H1 (cell line): ENCODE results near the gene CGNL1. TPM values are rescaled to one million over a fixed set of nuclear protein-coding genes. Genes with fewer than 3 reads are reported as not detected.

ENCODE experiments used
- CTCF ChIA-PET: fragments of 300-600 bp; sonication (Branson Sonifier 250); formaldehyde crosslinking; loops from one replicate; lab custom pipeline; 2021; ENCODE audit not compliant: partially characterized antibody; lab: Charles Lee
- POLR2A ChIA-PET: fragments of 300-600 bp; sonication (Branson Sonifier 250); formaldehyde crosslinking; loops from one replicate; lab custom pipeline; 2021; ENCODE audit warnings: inconsistent platforms; ENCODE audit not compliant: partially characterized antibody; lab: Charles Lee
- DNase-seq, 2 experiments: peaks; one replicate each; pipeline versions ENCODE4 v3.0.0 to v3.0.0-alpha.2; 2010 to 2022; ENCODE audit warnings: low spot score in 2 of 2, low read depth in 1 of 2, mixed read lengths in 1 of 2
- FAIRE-seq: peaks from 2 replicates; lab custom pipeline; 2011; peaks lifted over from hg19 to GRCh38; lab: Jason Lieb, UNC
- H2AFZ ChIP-seq: 2 replicates; pipeline ENCODE4 v1.8.1; 2012; ENCODE audit warnings: low read length, inconsistent platforms
- H2AK5ac ChIP-seq: 2 replicates; pipeline ENCODE4 v1.6.1; 2013; ENCODE audit warnings: low read depth, low read length
- H2BK120ac ChIP-seq: replicated peaks from 2 replicates; pipeline ENCODE3; 2013; ENCODE audit warnings: low read depth, low read length, inconsistent platforms
- H2BK12ac ChIP-seq: 2 replicates; pipeline ENCODE4 v1.6.1; 2013; ENCODE audit warnings: low read depth, low read length
- H2BK15ac ChIP-seq: 2 replicates; pipeline ENCODE4 v1.6.1; 2013; ENCODE audit warnings: low read length
- H2BK20ac ChIP-seq: 2 replicates; pipeline ENCODE4 v1.6.1; 2013; ENCODE audit warnings: low read length
- H2BK5ac ChIP-seq: 2 replicates; pipeline ENCODE4 v1.6.1; 2013; ENCODE audit warnings: low read depth, low read length
- H3K14ac ChIP-seq: 2 replicates; pipeline ENCODE4 v1.6.1; 2013; ENCODE audit warnings: inconsistent platforms; ENCODE audit not compliant: insufficient read length
- H3K18ac ChIP-seq: 2 replicates; pipeline ENCODE4 v1.6.1; 2013; ENCODE audit warnings: low read length; ENCODE audit errors: extremely low read depth
- H3K23ac ChIP-seq: 2 replicates; pipeline ENCODE4 v1.6.1; 2013; ENCODE audit warnings: inconsistent platforms; ENCODE audit not compliant: insufficient read length
- H3K23me2 ChIP-seq: 2 replicates; pipeline ENCODE4 v1.6.1; 2013; ENCODE audit warnings: low read depth, low read length
- H3K27ac ChIP-seq: 2 replicates; pipeline ENCODE4 v1.6.1; 2011; ENCODE audit warnings: low read depth, low read length, inconsistent platforms
- H3K27me3 ChIP-seq, 4 experiments: replicated peaks in 1 of 4; 1 replicate in 1 of 4; 2 replicates in 3 of 4; pipeline versions ENCODE4 v1.6.1 to v1.8.1; 2011 to 2013; ENCODE audit warnings: low read length in 3 of 4, mild to moderate bottlenecking in 3 of 4, inconsistent platforms in 2 of 4, mixed read lengths in 2 of 4, moderate library complexity in 1 of 4; ENCODE audit not compliant: control insufficient read depth in 3 of 4, insufficient read depth in 3 of 4; ENCODE audit errors: extremely low read depth in 1 of 4
- H3K36me3 ChIP-seq, 4 experiments: 2 replicates each; pipeline versions ENCODE4 v1.6.1 to v1.8.1; 2011 to 2013; ENCODE audit warnings: mild to moderate bottlenecking in 4 of 4, low read length in 3 of 4, moderate library complexity in 2 of 4, control low read depth in 1 of 4, inconsistent platforms in 1 of 4; ENCODE audit not compliant: insufficient read depth in 4 of 4, control insufficient read depth in 2 of 4
- H3K4ac ChIP-seq: replicated peaks from 2 replicates; pipeline ENCODE3; 2013; ENCODE audit warnings: low read length, low read depth, mixed read lengths, inconsistent platforms; ENCODE audit not compliant: insufficient read length
- H3K4me1 ChIP-seq, 4 experiments: replicated peaks in 1 of 4; 1 replicate in 1 of 4; 2 replicates in 3 of 4; pipeline versions ENCODE4 v1.6.1 to v1.8.1; 2011 to 2013; ENCODE audit warnings: low read length in 3 of 4, inconsistent platforms in 2 of 4, mixed read lengths in 1 of 4; ENCODE audit not compliant: insufficient read depth in 4 of 4, control insufficient read depth in 3 of 4
- H3K4me2 ChIP-seq, 2 experiments: 2 replicates each; pipeline versions ENCODE4 v1.6.1 to v1.8.1; 2011 to 2013; ENCODE audit warnings: low read depth in 2 of 2, low read length in 2 of 2, control low read depth in 1 of 2, inconsistent platforms in 1 of 2, mild to moderate bottlenecking in 1 of 2; ENCODE audit not compliant: insufficient read depth in 1 of 2
- H3K4me3 ChIP-seq, 4 experiments: fragments of 200-600, 300-600 bp in 1 of 4; sonication (generic), shearing (Covaris generic), sonication (Bioruptor Twin) in 1 of 4; 2 replicates each; pipeline versions ENCODE4 v1.5.1 to v1.8.1; 2011 to 2016; ENCODE audit warnings: low read length in 4 of 4, low read depth in 3 of 4, control low read depth in 2 of 4, inconsistent platforms in 2 of 4, mild to moderate bottlenecking in 2 of 4, mixed read lengths in 1 of 4, moderate library complexity in 1 of 4; ENCODE audit not compliant: insufficient read depth in 2 of 4; ENCODE audit errors: extremely low read depth in 1 of 4
- H3K56ac ChIP-seq: replicated peaks from 2 replicates; pipeline ENCODE3; 2013; ENCODE audit warnings: low read depth, mild to moderate bottlenecking, mixed read lengths, low read length, inconsistent platforms; ENCODE audit not compliant: insufficient read length
- H3K79me1 ChIP-seq: 2 replicates; pipeline ENCODE4 v1.6.1; 2013; ENCODE audit warnings: low read depth, low read length, control low read depth
- H3K79me2 ChIP-seq, 2 experiments: 2 replicates each; pipeline versions ENCODE4 v1.6.1 to v1.8.1; 2012 to 2013; ENCODE audit warnings: low read length in 2 of 2, mild to moderate bottlenecking in 2 of 2, inconsistent platforms in 1 of 2; ENCODE audit not compliant: insufficient read depth in 2 of 2, control insufficient read depth in 1 of 2
- H3K9ac ChIP-seq, 4 experiments: replicated peaks in 1 of 4; 1 replicate in 1 of 4; 2 replicates in 3 of 4; pipeline versions ENCODE4 v1.6.1 to v1.8.1; 2011 to 2013; ENCODE audit warnings: low read depth in 3 of 4, low read length in 3 of 4, control low read depth in 2 of 4, mild to moderate bottlenecking in 2 of 4, moderate library complexity in 2 of 4, inconsistent platforms in 1 of 4; ENCODE audit errors: extremely low read depth in 1 of 4
- H3K9me3 ChIP-seq, 2 experiments: 2 replicates each; pipeline versions ENCODE4 v1.6.1 to v1.8.1; 2012 to 2013; ENCODE audit warnings: mild to moderate bottlenecking in 2 of 2, moderate library complexity in 2 of 2, control low read depth in 1 of 2, inconsistent platforms in 1 of 2, low read depth in 1 of 2, low read length in 1 of 2, mixed read lengths in 1 of 2; ENCODE audit not compliant: insufficient read depth in 2 of 2
- H4K20me1 ChIP-seq, 2 experiments: replicated peaks in 1 of 2; 2 replicates each; pipeline versions ENCODE3 to v1.8.1; 2011 to 2013; ENCODE audit warnings: inconsistent platforms in 2 of 2, low read length in 2 of 2, mild to moderate bottlenecking in 1 of 2; ENCODE audit not compliant: insufficient read depth in 2 of 2, control insufficient read depth in 1 of 2
- H4K5ac ChIP-seq: 2 replicates; pipeline ENCODE4 v1.6.1; 2013; ENCODE audit warnings: low read length, low read depth, mixed read lengths, inconsistent platforms; ENCODE audit not compliant: insufficient read length
- H4K8ac ChIP-seq: 2 replicates; pipeline ENCODE4 v1.8.0; 2013; ENCODE audit warnings: mild to moderate bottlenecking, moderate library complexity, low read length, inconsistent platforms; ENCODE audit not compliant: insufficient read depth; ENCODE audit errors: extremely low read depth
- H4K91ac ChIP-seq: replicated peaks from 2 replicates; pipeline ENCODE3; 2013; ENCODE audit warnings: low read length, mixed read lengths, inconsistent platforms; ENCODE audit not compliant: insufficient read length
- BCL11A ChIP-seq, 2 experiments: IDR thresholded peaks; one replicate each; pipeline ENCODE4 v1.6.1; 2011; ENCODE audit warnings: low read depth in 2 of 2, low read length in 2 of 2, mild to moderate bottlenecking in 2 of 2
- CBX5 ChIP-seq: fragments of 300-800, 300-1000 bp; sonication (generic); IDR thresholded peaks from 2 replicates; pipeline ENCODE4 v1.7.1; 2016; ENCODE audit warnings: antibody characterized with exemption, low read length, low read depth
- CHD1 ChIP-seq: IDR thresholded peaks from 2 replicates; pipeline ENCODE4 v1.6.1; 2012; ENCODE audit warnings: low read depth, low read length, improper control_type of control experiment
- CHD2 ChIP-seq: IDR thresholded peaks from 2 replicates; pipeline ENCODE4 v1.6.1; 2012; ENCODE audit warnings: low read length, improper control_type of control experiment
- HDAC2 ChIP-seq, 2 experiments: fragments of 300-600 bp in 1 of 2; sonication (generic) in 1 of 2; IDR thresholded peaks; 2 replicates each; pipeline ENCODE4 v1.6.1; 2011 to 2012; ENCODE audit warnings: low read depth in 2 of 2, low read length in 2 of 2, mild to moderate bottlenecking in 2 of 2, moderate library complexity in 2 of 2, borderline replicate concordance in 1 of 2, inconsistent platforms in 1 of 2
- JUND ChIP-seq: IDR thresholded peaks from 2 replicates; pipeline ENCODE4 v1.6.1; 2011; ENCODE audit warnings: mild to moderate bottlenecking, improper control_type of control experiment, low read length
- KDM4A ChIP-seq: IDR thresholded peaks from one replicate; pipeline ENCODE4 v1.7.1; 2012; ENCODE audit warnings: low read depth, mild to moderate bottlenecking, moderate library complexity, low read length, inconsistent platforms; ENCODE audit not compliant: severe bottlenecking
- MAFK ChIP-seq: IDR thresholded peaks from 2 replicates; pipeline ENCODE4 v1.6.1; 2012; ENCODE audit warnings: low read depth, mild to moderate bottlenecking, improper control_type of control experiment, low read length
- RFX5 ChIP-seq: IDR thresholded peaks from 2 replicates; pipeline ENCODE4 v1.6.1; 2011; ENCODE audit warnings: low read depth, low read length, improper control_type of control experiment, borderline replicate concordance
- RNF2 ChIP-seq: fragments of 200-900, 300-1000 bp; sonication (generic); IDR thresholded peaks from 2 replicates; pipeline ENCODE4 v1.7.1; 2016; ENCODE audit warnings: borderline replicate concordance, low read depth, mild to moderate bottlenecking, antibody characterized with exemption, low read length; ENCODE audit not compliant: poor library complexity, severe bottlenecking; ENCODE audit errors: missing control alignments
- RXRA ChIP-seq: IDR thresholded peaks from 2 replicates; pipeline ENCODE4 v1.6.1; 2011; ENCODE audit warnings: low read depth, mild to moderate bottlenecking, low read length, moderate library complexity; ENCODE audit not compliant: insufficient read depth
- SAP30 ChIP-seq: fragments of 300-600 bp; sonication (generic); IDR thresholded peaks from 2 replicates; pipeline ENCODE4 v1.7.1; 2012; ENCODE audit warnings: low read length, moderate library complexity, mild to moderate bottlenecking, inconsistent platforms; ENCODE audit not compliant: insufficient read depth, insufficient replicate concordance
- SIRT6 ChIP-seq: IDR thresholded peaks from one replicate; pipeline ENCODE4 v1.7.1; 2012; ENCODE audit warnings: low read length, inconsistent platforms
- TAF1 ChIP-seq: IDR thresholded peaks from 2 replicates; pipeline ENCODE4 v1.6.1; 2011; ENCODE audit warnings: mild to moderate bottlenecking, low read depth, low read length
- WGBS, 2 experiments: shearing (Covaris generic) in 1 of 2; methylation state at CpG; one replicate each; pipeline versions ENCODE4 v1.1.6 to v1.1.7; 2013 to 2015; ENCODE audit warnings: low lambda C conversion rate in 2 of 2, mixed read lengths in 2 of 2, inconsistent platforms in 1 of 2, low coverage in 1 of 2, missing lambda C conversion rate in 1 of 2; ENCODE audit not compliant: insufficient replicate concordance in 2 of 2, insufficient coverage in 1 of 2, insufficient read length in 1 of 2; ENCODE audit errors: extremely low coverage in 1 of 2, missing lambda C conversion rate in 1 of 2; 5-methylcytosine and 5-hydroxymethylcytosine counted together
- polyA plus RNA-seq, 7 experiments: library from polyadenylated mRNA; depleted of rRNA in 3 of 7; stranded (reverse) in 5 of 7; unstranded in 2 of 7; fragments of >200 nt in 5 of 7; fragments of 200-250 nt in 2 of 7; gene quantifications; 1 replicate in 5 of 7; 2 replicates in 1 of 7; 4 replicates in 1 of 7; pipeline versions ENCODE4 v1.2.1 to v1.2.3, GENCODE V29; 2011 to 2013; ENCODE audit warnings: missing spikeins in 2 of 7, mixed read lengths in 2 of 7
- total RNA-seq: library from RNA; stranded (reverse); fragmentation: NEBNext Ultra II Directional; extraction: Animal tissue kit (Norgen Biotek cat#: 25700); gene quantifications from 2 replicates; pipeline ENCODE4 v1.2.1, GENCODE V29; 2021

The CGNL1 gene
- total and polyA plus RNA-seq, 2 of the 8 experiments (the other 6 are each of a cell fraction or from before 2014, with no cell fraction given) = 21.8 to 75.6 TPM

- no peak overlapping the region for H2BK20ac ChIP-seq
- H4K91ac ChIP-seq = no peak overlapping the region
- no peaks in the 10 kb centered on the region for H3K9me3 ChIP-seq
- H2BK5ac ChIP-seq = no peak overlapping the region
- no peak overlapping the region for H3K18ac ChIP-seq
- no peak overlapping the region for H2BK120ac ChIP-seq
- H3K23ac ChIP-seq = no peak overlapping the region
- no peaks in the 10 kb centered on the region for H3K36me3 ChIP-seq
- H3K56ac ChIP-seq = no peak overlapping the region
- H2AK5ac ChIP-seq = no peak overlapping the region
- 83% methylated on average over 10 of the region's 10 CpGs; no CpG with 5 or more reads in 1 of the 2 experiments for WGBS, 2 experiments
- no peak overlapping the region for H4K8ac ChIP-seq
- H3K27me3 ChIP-seq = no peaks in the 10 kb centered on the region
- peaks cover 0 to 5% (median 1%) of the 10 kb centered on the region in 4 experiments; a peak in 3 of 7 replicates for H3K4me1 ChIP-seq
- no peak overlapping the region for H2BK15ac ChIP-seq
- no peaks in the 10 kb centered on the region for H3K79me1 ChIP-seq
- no peak for DNase-seq
- no peak overlapping the region for H3K4me3 ChIP-seq
- H2AFZ ChIP-seq = no peak overlapping the region
- H4K5ac ChIP-seq = no peak overlapping the region
- no peak overlapping the region for H3K4me2 ChIP-seq
- no peaks in the 10 kb centered on the region for H3K23me2 ChIP-seq
- no peak overlapping the region for H3K4ac ChIP-seq
- H2BK12ac ChIP-seq = no peak overlapping the region
- CTCF ChIA-PET = interaction anchor here (0.6 to 5.1 kb wide), 10 partner anchors 9 to 50 kb away, joined by 3 to 27 read pairs (median 4); no protein-coding TSS in a partner anchor
- POLR2A ChIA-PET = no interaction called here
- no peak overlapping the region for H3K9ac ChIP-seq
- FAIRE-seq = no peak
- H4K20me1 ChIP-seq = no peaks in the 10 kb centered on the region
- H3K79me2 ChIP-seq = no peaks in the 10 kb centered on the region
- H3K14ac ChIP-seq = no peak overlapping the region
- H3K27ac ChIP-seq = no peak overlapping the region
- TF ChIP-seq CHD2 (no peak), RFX5 (no peak), JUND (no peak), RXRA (no peak), CHD1 (no peak), KDM4A (no peak), CBX5 (no peak), SAP30 (no peak), TAF1 (no peak), MAFK (no peak), SIRT6 (no peak), HDAC2 (IDR thresholded peaks at IDR 0.05; ENCODE audit: borderline replicate concordance in 1 of 2, low read depth in 2 of 2, low read length in 2 of 2) (no peak), RNF2 (no peak), BCL11A (IDR thresholded peaks at IDR 0.05; ENCODE audit: low read depth in 2 of 2, low read length in 2 of 2) (no peak)
Measured at GRCh38 chr15:57599296-57599810, 223.0 kb downstream of the CGNL1 start.
